NCI-H446 (cell line): Measurements from ENCODE around the gene PLCB1.
A peak's percentile ranks its signal among the peaks of the same experiment; 100 is the strongest.
"Not testable (repeated sequence)": the region's sequence is repeated elsewhere in the genome, so short reads cannot be mapped to it uniquely, and the experiment has no call there.

Source experiments
- DNase-seq, 2 experiments: peaks; one replicate each; lab custom pipeline; 2025; lab: John Stamatoyannopoulos, UW

Gene PLCB1

DNA sequence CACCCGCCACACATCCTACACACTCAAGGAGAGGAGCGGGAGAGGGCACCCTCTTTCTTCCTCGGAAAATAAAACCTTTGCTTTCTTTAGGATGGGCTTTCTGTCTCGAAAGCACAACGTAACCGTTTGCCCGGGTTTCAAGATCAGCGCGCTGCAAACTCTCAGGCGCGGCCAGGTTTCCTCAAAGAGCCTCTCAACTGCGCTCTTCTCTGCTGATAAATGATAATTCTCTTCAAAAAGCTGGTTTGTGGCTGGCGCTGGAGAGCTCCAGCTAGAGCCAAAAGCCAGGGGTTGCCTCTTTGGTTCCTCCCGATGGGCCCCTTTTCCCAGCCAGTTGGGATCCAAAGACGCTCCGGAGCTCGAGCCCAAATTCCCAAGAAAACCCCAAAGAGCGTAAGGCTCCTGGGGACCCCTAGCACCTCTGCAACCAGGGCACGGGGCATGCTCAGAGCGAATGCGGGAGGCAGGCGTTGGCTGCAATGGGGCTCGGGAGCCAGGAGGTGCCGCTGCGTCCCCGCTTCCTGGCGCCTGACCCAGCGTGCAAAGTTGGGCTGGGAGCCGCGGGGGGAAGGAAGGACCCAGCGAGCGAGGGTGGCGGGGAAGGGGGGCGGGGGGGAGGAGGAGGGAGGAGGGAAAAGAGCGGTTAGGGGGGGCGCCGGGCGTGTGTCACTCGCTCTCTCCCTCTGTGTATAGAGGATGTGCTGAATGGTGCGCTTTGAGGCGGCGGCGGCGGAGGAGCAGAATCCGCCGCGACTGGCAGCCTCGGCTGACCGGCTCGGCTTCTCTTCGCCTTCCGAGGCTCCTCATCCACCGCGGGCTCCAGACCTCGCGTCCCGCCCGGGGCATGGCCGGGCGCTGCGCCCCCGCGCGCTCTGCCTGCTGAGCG lies at the start of gene PLCB1:
Gene PLCB1, plus strand, starts transcription at position 669 of the 886 bp plus-strand sequence. CDS start 386 bp downstream, outside the sequence.
- peak; percentile 87 to 93 for DNase-seq

DNA sequence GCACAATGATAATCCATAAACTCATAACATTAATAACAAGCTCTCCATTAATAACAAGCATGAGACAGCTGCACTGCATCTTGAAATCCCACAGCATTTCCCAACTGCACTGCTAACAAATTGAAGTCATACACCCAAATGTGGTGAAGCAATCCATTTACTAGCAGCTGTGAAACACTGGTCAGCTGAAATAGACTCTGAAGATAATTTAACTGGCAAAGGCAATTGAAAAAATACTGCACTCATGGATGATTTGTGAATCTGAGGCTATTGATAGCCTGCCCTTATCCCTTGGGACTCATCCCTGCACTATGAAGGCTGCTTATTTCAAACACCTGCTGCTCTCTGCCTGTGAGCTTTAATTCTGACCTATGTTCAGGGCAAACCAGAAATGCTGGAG lies 49.1 kb upstream of the PLCB1 start:
- no peak for DNase-seq

DNA sequence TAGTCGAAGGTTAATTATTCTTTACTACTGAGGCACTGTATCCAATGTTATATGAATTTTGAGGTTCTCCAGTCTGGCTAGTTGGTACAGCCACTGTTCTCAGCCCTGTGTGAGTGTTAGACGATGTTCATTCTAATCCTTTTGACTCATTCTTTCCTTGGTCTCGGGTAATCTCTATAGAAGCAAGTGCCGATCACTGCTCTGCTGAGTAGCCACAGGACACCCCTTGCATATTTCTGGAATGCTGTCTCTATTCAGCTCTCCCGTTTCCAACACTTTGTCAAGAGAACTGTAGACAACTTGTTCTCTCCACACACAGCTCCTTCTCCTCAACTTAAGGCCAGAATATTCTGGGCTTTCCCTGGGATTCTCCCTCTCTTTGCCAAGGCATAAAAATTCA lies 42.4 kb upstream of the PLCB1 start:
- DNase-seq = no peak

DNA sequence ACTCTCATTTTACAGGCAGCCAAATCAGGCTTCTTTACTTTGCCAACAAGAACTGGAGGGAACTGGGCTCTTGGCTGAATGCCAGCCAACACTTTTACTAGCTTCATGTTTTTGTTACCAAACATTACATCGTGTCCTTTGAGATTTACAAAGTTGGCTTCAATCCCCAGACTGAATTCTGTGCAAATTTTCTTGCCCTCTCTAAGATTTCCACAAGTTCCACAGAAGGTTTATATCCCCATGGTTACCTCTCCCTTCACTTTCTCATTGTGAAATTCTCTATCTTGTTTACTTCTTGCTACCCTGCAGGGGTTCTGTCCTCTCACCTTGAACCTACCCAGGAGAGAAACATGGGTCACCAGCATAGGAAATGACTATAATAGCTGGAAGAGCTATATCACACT lies 37.6 kb upstream of the PLCB1 start:
- DNase-seq = peak; percentile 61 to 82

DNA sequence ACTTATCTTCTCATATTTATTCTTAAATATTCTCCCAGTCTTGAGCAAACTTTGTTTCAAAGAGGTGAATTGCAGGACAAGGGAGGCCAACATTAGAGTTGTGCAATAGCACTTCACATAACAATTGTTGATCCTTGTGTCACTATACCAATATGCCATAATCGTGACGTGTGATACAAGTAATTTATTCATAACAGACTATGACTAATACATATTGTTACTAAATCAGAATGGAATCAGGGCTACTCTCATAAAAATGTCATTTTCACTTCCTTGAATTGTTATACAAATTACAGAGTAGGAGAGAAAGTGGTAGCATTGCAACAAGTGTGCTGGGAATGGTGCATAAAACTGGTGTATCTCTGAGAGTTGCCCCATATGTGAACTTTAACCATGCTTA lies 37.2 kb upstream of the PLCB1 start:
- no peak for DNase-seq

- no peak for DNase-seq
These were observed 36.2 kb upstream of the PLCB1 start for GRCh38 chr20:8095648-8096572.

DNA sequence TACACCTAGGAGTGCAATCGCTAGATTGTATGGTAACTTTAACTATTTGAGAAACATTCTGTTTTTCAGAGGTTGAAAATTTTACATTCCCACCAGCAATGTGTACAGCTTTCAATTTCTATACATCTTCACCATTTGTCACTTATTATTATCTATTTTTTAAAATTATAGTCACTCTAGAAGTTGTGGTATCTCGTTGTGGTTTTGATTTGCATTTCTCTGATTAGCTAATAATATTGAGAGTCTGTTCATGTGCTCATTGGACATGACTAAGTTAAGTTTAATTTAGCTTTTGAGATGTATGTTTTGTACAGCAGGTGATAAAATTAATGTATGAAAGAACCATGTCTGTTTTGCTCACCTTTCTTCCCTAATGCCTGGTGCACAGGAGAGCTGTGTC lies 34.8 kb upstream of the PLCB1 start:
- no peak for DNase-seq

GRCh38 chr20:8104252-8104651 lies 27.8 kb upstream of the PLCB1 start:
- no peak for DNase-seq

GRCh38 chr20:8114612-8115011 lies 17.5 kb upstream of the PLCB1 start:
- not testable (repeated sequence) for DNase-seq

- DNase-seq = peak in 1 of 2 experiments; percentile 41
These were observed 16.6 kb upstream of the PLCB1 start for GRCh38 chr20:8115436-8115835.

- DNase-seq = peak in 1 of 2 experiments; percentile 51
These were observed 15.8 kb upstream of the PLCB1 start for GRCh38 chr20:8116067-8116811.

DNA sequence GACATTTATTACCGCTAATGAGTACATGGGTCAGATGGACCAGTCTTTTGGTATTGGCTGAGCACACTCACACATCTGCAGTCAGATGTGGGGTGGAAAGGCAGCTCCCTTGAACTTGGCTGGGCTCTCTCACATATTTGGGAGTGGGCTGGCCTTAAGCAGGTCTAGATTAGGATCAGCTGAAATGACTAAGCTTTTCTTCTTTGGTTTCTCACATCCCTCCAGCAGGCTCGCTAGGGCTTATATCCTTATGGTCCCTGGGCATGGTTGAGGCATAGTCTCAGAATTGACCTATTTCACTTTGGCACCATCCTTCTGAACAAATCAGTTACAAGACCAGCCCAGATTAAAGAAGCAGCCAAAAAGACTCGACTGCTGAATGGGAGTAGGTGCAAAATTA lies 14.4 kb upstream of the PLCB1 start:
- DNase-seq = no peak

- peak in 1 of 2 experiments; percentile 47 for DNase-seq
These were observed 14.0 kb upstream of the PLCB1 start for GRCh38 chr20:8118039-8118438.

DNA sequence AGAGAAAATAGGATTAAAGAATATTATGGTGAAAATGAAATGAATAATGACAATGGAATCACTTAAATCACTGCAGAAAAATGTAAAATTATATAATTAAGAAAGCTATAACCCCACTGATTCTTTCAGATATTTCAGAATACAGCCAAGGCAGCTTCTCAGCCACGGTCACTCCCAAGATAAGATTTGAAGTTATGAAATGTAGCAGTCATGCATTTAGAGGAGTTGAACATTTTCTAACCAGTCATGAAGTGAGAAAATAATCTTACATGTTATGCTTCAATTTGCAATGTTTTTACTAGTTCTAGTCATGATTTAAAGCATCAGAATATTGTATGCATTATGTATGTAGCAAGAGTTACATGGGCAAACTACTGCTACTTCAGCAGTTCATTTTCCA lies 13.3 kb upstream of the PLCB1 start:
- DNase-seq = no peak

DNA sequence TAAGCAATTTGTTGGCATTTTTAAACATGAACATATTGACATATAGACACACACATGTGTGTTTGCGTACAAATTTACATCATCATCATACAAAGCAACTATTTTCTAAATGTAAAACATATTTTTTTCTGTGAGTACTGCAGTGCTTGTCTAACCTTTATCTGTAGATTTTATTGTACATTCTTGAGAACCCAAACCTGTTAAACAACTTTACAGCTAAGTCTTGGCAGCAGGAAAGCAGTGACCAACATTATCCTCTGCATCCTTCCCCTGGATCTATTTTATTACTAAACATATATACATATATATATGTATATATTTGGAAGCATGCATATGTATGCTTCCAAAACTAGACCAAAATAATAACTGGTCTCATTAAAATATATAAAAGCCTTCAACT lies 10.4 kb upstream of the PLCB1 start:
- DNase-seq = no peak

- DNase-seq = no peak
These were observed 7.4 kb upstream of the PLCB1 start for GRCh38 chr20:8124639-8125038.

DNA sequence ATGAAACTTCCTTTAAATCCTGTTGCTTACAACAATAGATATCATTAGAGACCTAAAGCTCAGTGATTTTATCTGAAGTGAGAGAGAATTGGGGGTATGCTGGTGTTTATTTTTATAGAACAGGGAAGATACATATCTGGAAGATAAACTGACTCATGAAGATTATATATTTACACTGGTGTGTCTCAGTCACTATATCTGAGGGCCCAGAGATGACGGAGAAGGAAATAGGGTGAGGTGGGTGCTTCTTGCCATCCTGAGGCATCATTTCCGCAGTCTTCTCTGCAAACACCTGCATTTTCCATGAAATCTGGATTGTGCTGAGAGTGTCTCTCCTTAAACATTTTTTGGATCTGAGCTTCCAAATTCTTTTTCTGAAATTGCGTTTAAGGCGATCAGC lies 5.9 kb upstream of the PLCB1 start:
- no peak for DNase-seq

DNA sequence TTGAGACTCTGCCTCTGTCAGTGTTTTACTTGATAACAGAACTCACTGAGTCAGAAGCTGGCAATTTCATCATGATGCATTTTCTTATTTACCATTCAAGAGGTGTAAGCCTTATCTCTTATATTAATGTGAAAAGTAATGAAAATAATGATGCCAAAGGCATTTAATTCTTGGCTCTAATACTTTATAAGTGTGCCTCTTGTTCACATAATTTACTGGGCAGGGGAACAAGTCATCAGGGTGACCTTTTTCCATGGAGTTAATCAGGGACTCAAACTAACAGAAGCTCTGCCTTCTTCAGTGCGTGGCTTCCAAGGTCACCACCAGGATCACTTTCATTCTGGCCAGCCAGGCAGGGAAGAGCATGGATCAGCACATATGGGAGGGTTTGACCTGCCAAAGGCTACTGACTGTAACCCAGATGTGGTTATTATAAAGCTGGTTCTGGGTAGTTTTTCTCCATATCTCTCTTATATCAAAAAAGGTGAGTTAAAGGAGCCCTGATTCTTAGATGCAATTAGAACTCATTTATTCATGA lies 5.2 kb upstream of the PLCB1 start:
- DNase-seq = no peak

DNA sequence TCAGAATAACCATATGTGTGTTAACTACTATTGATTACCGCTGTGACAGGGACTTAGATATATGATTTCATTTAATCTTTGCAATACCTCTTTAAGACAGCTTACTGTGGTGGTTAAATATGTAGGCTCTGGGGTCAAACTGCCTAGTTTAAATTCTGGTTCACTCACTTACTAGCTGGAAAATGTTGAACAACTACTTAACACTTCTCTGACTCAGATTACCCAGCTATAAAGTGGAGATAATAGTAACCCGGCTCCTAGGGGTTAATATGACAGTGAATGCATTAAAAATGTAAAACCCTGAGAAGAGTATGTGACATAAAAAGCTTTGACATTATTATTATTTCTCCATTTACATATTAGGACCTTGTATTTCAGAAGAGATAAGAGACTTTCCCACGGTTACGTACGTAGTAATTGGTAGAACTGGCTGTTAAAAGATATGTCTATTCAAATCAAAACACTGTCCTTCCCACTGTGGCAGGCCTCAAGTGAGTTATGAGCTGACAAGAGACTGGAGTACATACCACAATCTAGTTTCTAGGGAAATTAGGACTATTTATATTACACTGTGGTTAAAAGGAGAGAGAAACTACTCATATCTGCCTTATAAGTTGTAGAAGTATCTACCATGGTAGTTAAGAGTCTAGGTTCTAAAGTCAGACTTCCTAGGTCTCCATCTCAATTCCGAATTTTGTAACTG lies 4.4 kb upstream of the PLCB1 start:
- no peak for DNase-seq

GRCh38 chr20:8128291-8129060 lies 3.6 kb upstream of the PLCB1 start:
- no peak for DNase-seq
